Neutrophil (primary cell): ENCODE measurements around the gene CEP43.

Experiments
- H3K27ac ChIP-seq: fragments of 200-600 bp; sonication (generic); 2 replicates; pipeline ENCODE4 v1.5.1; 2016; ENCODE audit warnings: mild to moderate bottlenecking, moderate library complexity
- H3K27me3 ChIP-seq: fragments of 200-600 bp; sonication (generic); 2 replicates; pipeline ENCODE4 v1.6.0; 2016; ENCODE audit warnings: mild to moderate bottlenecking
- H3K36me3 ChIP-seq: fragments of 200-600 bp; sonication (generic); 2 replicates; pipeline ENCODE4 v1.5.1; 2017
- H3K4me1 ChIP-seq, 2 experiments: fragments of 200-600 bp in 1 of 2; sonication (generic) in 1 of 2; 1 replicate in 1 of 2; 2 replicates in 1 of 2; pipeline versions ENCODE4 v1.5.1 to v1.6.1; 2013 to 2016; ENCODE audit warnings: low read depth in 1 of 2, low read length in 1 of 2, mild to moderate bottlenecking in 1 of 2, moderate library complexity in 1 of 2; ENCODE audit not compliant: control insufficient read depth in 1 of 2, insufficient read depth in 1 of 2
- H3K4me3 ChIP-seq, 2 experiments: fragments of 200-600 bp in 1 of 2; sonication (generic) in 1 of 2; 1 replicate in 1 of 2; 2 replicates in 1 of 2; pipeline ENCODE4 v1.5.1; 2013 to 2016; ENCODE audit warnings: low read depth in 1 of 2, low read length in 1 of 2, mild to moderate bottlenecking in 1 of 2, moderate library complexity in 1 of 2
- H3K9me3 ChIP-seq: fragments of 200-600 bp; sonication (generic); 2 replicates; pipeline ENCODE4 v1.5.1; 2016
- CTCF ChIP-seq: fragments of 200-600 bp; sonication (generic); IDR thresholded peaks from 2 replicates; pipeline ENCODE4 v1.5.1; 2016; ENCODE audit warnings: antibody characterized with exemption

The CEP43 gene

GRCh38 chr6:167031082-167031709 lies 32.0 kb downstream of the CEP43 start:
- TF ChIP-seq CTCF, result no peak
- no peaks in the 10 kb centered on the region for H3K4me1 ChIP-seq
- no peaks in the 10 kb centered on the region for H3K27me3 ChIP-seq
- H3K36me3 ChIP-seq, result peaks cover 74% of the 10 kb centered on the region
- no peak overlapping the region for H3K27ac ChIP-seq
- H3K4me3 ChIP-seq, result no peak overlapping the region
- H3K9me3 ChIP-seq, result no peaks in the 10 kb centered on the region

- no peak for TF ChIP-seq CTCF
- no peaks in the 10 kb centered on the region for H3K4me1 ChIP-seq
- H3K4me3 ChIP-seq, result no peak overlapping the region
- no peak overlapping the region for H3K27ac ChIP-seq
- no peaks in the 10 kb centered on the region for H3K9me3 ChIP-seq
- H3K27me3 ChIP-seq, result no peaks in the 10 kb centered on the region
- peaks cover 66% of the 10 kb centered on the region for H3K36me3 ChIP-seq
These were observed 34.9 kb downstream of the CEP43 start for GRCh38 chr6:167034056-167034455.

GRCh38 chr6:167037762-167038161 lies 38.6 kb downstream of the CEP43 start:
- no peaks in the 10 kb centered on the region for H3K4me1 ChIP-seq
- peaks cover 44% of the 10 kb centered on the region for H3K36me3 ChIP-seq
- no peak overlapping the region for H3K27ac ChIP-seq
- no peaks in the 10 kb centered on the region for H3K9me3 ChIP-seq
- H3K27me3 ChIP-seq, result no peaks in the 10 kb centered on the region
- TF ChIP-seq CTCF, result no peak
- no peak overlapping the region for H3K4me3 ChIP-seq

GRCh38 chr6:167044696-167045095 lies 45.5 kb downstream of the CEP43 start:
- Histone ChIP-seq H3K36me3 (peaks cover 7% of the 10 kb centered on the region), H3K27ac (peak overlapping the region; percentile 23), H3K4me1 (peaks cover 12 to 21% of the 10 kb centered on the region in 2 experiments), H3K4me3 (no peak overlapping the region), H3K9me3 (no peaks in the 10 kb centered on the region), H3K27me3 (no peaks in the 10 kb centered on the region)
- TF ChIP-seq CTCF, result no peak

- no peaks in the 10 kb centered on the region for H3K27me3 ChIP-seq
- peaks cover 12 to 21% of the 10 kb centered on the region in 2 experiments for H3K4me1 ChIP-seq
- no peak for TF ChIP-seq CTCF
- peak overlapping the region; percentile 90 for H3K27ac ChIP-seq
- no peaks in the 10 kb centered on the region for H3K36me3 ChIP-seq
- H3K9me3 ChIP-seq, result no peaks in the 10 kb centered on the region
- H3K4me3 ChIP-seq, result no peak overlapping the region
These were observed 46.8 kb downstream of the CEP43 start for GRCh38 chr6:167045828-167046580.
